Keratinocyte (primary cell): ENCODE results near the gene HIVEP2. TPM values are rescaled to one million over a fixed set of nuclear protein-coding genes. Genes with fewer than 3 reads are reported as not detected.

Experiments
- DNase-seq: peaks from one replicate; pipeline ENCODE4 v3.0.0-alpha.2; 2011; ENCODE audit warnings: low read depth, missing footprints, low spot score
- FAIRE-seq: peaks from 2 replicates; lab custom pipeline; 2011; peaks lifted over from hg19 to GRCh38; lab: Jason Lieb, UNC
- H2AFZ ChIP-seq: 2 replicates; pipeline ENCODE4 v1.6.0; 2012; ENCODE audit warnings: low read length, control low read depth, inconsistent platforms; ENCODE audit not compliant: control insufficient read depth
- H3K27ac ChIP-seq: 2 replicates; pipeline ENCODE4 v1.5.1; 2011; ENCODE audit warnings: low read length; ENCODE audit not compliant: control insufficient read depth, insufficient read depth
- H3K27me3 ChIP-seq: 3 replicates; pipeline ENCODE4 v1.6.0; 2011; ENCODE audit warnings: low read length; ENCODE audit not compliant: control insufficient read depth, insufficient read depth; ENCODE audit errors: extremely low read depth
- H3K36me3 ChIP-seq, 2 experiments: 2 replicates in 1 of 2; 3 replicates in 1 of 2; pipeline ENCODE4 v1.5.1; 2011; ENCODE audit warnings: low read length in 2 of 2, mild to moderate bottlenecking in 1 of 2; ENCODE audit not compliant: control insufficient read depth in 2 of 2, insufficient read depth in 2 of 2; ENCODE audit errors: extremely low read depth in 1 of 2
- H3K4me1 ChIP-seq: 3 replicates; pipeline ENCODE4 v1.5.1; 2011; ENCODE audit warnings: low read length; ENCODE audit not compliant: control insufficient read depth, insufficient read depth; ENCODE audit errors: extremely low read depth
- H3K4me2 ChIP-seq: 3 replicates; pipeline ENCODE4 v1.6.0; 2011; ENCODE audit warnings: low read depth, low read length; ENCODE audit not compliant: control insufficient read depth, insufficient read depth; ENCODE audit errors: extremely low read depth
- H3K4me3 ChIP-seq, 3 experiments: fragments of 200-600 bp in 1 of 3; sonication (generic) in 1 of 3; 2 replicates in 2 of 3; 3 replicates in 1 of 3; pipeline ENCODE4 v1.5.1; 2011 to 2016; ENCODE audit warnings: low read length in 3 of 3, mild to moderate bottlenecking in 3 of 3, control low read depth in 2 of 3, inconsistent platforms in 1 of 3, low read depth in 1 of 3, mixed read lengths in 1 of 3, mixed run types in 1 of 3, moderate library complexity in 1 of 3; ENCODE audit not compliant: control insufficient read depth in 2 of 3, insufficient read depth in 2 of 3; ENCODE audit errors: extremely low read depth in 1 of 3
- H3K79me2 ChIP-seq: 2 replicates; pipeline ENCODE4 v1.6.0; 2012; ENCODE audit warnings: low read length; ENCODE audit not compliant: control insufficient read depth, insufficient read depth
- H3K9ac ChIP-seq: 3 replicates; pipeline ENCODE4 v1.6.0; 2011; ENCODE audit warnings: low read length; ENCODE audit not compliant: control insufficient read depth, insufficient read depth; ENCODE audit errors: extremely low read depth
- H3K9me1 ChIP-seq: 3 replicates; pipeline ENCODE4 v1.6.0; 2011; ENCODE audit warnings: low read length; ENCODE audit not compliant: control insufficient read depth, insufficient read depth; ENCODE audit errors: extremely low read depth
- H3K9me3 ChIP-seq: 2 replicates; pipeline ENCODE4 v1.5.1; 2012; ENCODE audit warnings: low read depth, low read length; ENCODE audit not compliant: control insufficient read depth
- H4K20me1 ChIP-seq: 3 replicates; pipeline ENCODE4 v1.6.0; 2011; ENCODE audit warnings: low read length; ENCODE audit not compliant: control insufficient read depth, insufficient read depth; ENCODE audit errors: extremely low read depth
- CTCF ChIP-seq, 3 experiments: IDR thresholded peaks in 1 of 3; conservative IDR thresholded peaks in 1 of 3; optimal IDR thresholded peaks in 1 of 3; 2 replicates in 2 of 3; 3 replicates in 1 of 3; pipeline versions ENCODE3 to v1.5.1; 2011; ENCODE audit warnings: low read length in 3 of 3, mild to moderate bottlenecking in 3 of 3, moderate library complexity in 2 of 3, control low read depth in 1 of 3, inconsistent platforms in 1 of 3; ENCODE audit not compliant: insufficient read depth in 2 of 3; ENCODE audit errors: extremely low read depth in 1 of 3
- EZH2 ChIP-seq: IDR thresholded peaks from one replicate; pipeline ENCODE4 v1.6.1; 2012; ENCODE audit warnings: inconsistent platforms, mild to moderate bottlenecking, low read length, moderate library complexity
- dilution Hi-C: fragments of 300-500 bp; cut with MboI; formaldehyde crosslinking; loops from one replicate; pipeline ENCODE4 v1.7.0; 2020; ENCODE audit warnings: low sequenced_read_pairs; ENCODE audit not compliant: extremely low pct_ligation_motif_present
- polyA plus RNA-seq, 5 experiments: library from polyadenylated mRNA; depleted of rRNA in 3 of 5; stranded (reverse) in 3 of 5; stranded (forward) in 1 of 5; unstranded in 1 of 5; fragments of >200 nt; gene quantifications; 1 replicate in 1 of 5; 2 replicates in 3 of 5; 3 replicates in 1 of 5; pipeline versions ENCODE4 v1.2.1 to v1.2.3, GENCODE V29; 2011 to 2012; ENCODE audit warnings: missing spikeins in 2 of 5, low read depth in 1 of 5, low replicate concordance in 1 of 5

Gene HIVEP2
- polyA plus RNA-seq, 1 donor (not counting 4 experiments of a cell fraction or from before 2014, with no cell fraction given) = 8.9 TPM

GRCh38 chr6:142968601-142969000 lies 23.6 kb upstream of the HIVEP2 start:
- dilution Hi-C loops = no loop called here
- no peak for FAIRE-seq

GRCh38 chr6:142966294-142966693 lies 21.3 kb upstream of the HIVEP2 start:
- Histone ChIP-seq H3K4me2 (no peak overlapping the region), H3K27ac (no peak overlapping the region), H3K4me1 (no peaks in the 10 kb centered on the region), H3K9me1 (no peaks in the 10 kb centered on the region), H4K20me1 (no peaks in the 10 kb centered on the region), H3K36me3 (no peaks in the 10 kb centered on the region), H3K27me3 (no peaks in the 10 kb centered on the region), H3K79me2 (no peaks in the 10 kb centered on the region), H2AFZ (no peak overlapping the region), H3K9me3 (no peaks in the 10 kb centered on the region), H3K9ac (no peak overlapping the region), H3K4me3 (no peak overlapping the region)
- no peak for DNase-seq
- dilution Hi-C loops = no loop called here
- TF ChIP-seq EZH2 (no peak), CTCF (optimal IDR thresholded peaks at IDR 0.05 in 1 of 3, IDR thresholded peaks at IDR 0.05 in 1 of 3, conservative IDR thresholded peaks at IDR 0.05 in 1 of 3; ENCODE audit: extremely low read depth in 1 of 3, insufficient read depth in 2 of 3, low read length in 3 of 3) (no peak)
- no peak for FAIRE-seq

More at GRCh38 chr6:142968601-142969000, 23.6 kb upstream of the HIVEP2 start:
- Histone ChIP-seq H3K4me1 (no peaks in the 10 kb centered on the region), H3K4me3 (no peak overlapping the region), H2AFZ (no peak overlapping the region), H3K9me3 (no peaks in the 10 kb centered on the region), H3K9me1 (no peaks in the 10 kb centered on the region), H3K36me3 (no peaks in the 10 kb centered on the region), H3K27ac (no peak overlapping the region), H4K20me1 (no peaks in the 10 kb centered on the region), H3K4me2 (no peak overlapping the region), H3K27me3 (no peaks in the 10 kb centered on the region), H3K9ac (no peak overlapping the region), H3K79me2 (no peaks in the 10 kb centered on the region)
- no peak for DNase-seq
- TF ChIP-seq CTCF (optimal IDR thresholded peaks at IDR 0.05 in 1 of 3, IDR thresholded peaks at IDR 0.05 in 1 of 3, conservative IDR thresholded peaks at IDR 0.05 in 1 of 3; ENCODE audit: extremely low read depth in 1 of 3, insufficient read depth in 2 of 3, low read length in 3 of 3) (no peak), EZH2 (no peak)
